ENCODE results near the gene CHRDL1.

The CHRDL1 gene

GRCh38 chrX:110741213-110741796, 54.3 kb downstream of the CHRDL1 start:
- ATAC-seq = no peak
- no peak for TF ChIP-seq SNAI2 (CRISPR knock-in tag; IDR thresholded peaks at IDR 0.05)
- TF ChIP-seq ZNF8 (CRISPR knock-in tag; IDR thresholded peaks at IDR 0.05) = no peak
- no peak for TF ChIP-seq ISL1 (CRISPR knock-in tag; IDR thresholded peaks at IDR 0.05)
- no peak for TF ChIP-seq ZFP30 (CRISPR knock-in tag; IDR thresholded peaks at IDR 0.05)
- no peak for TF ChIP-seq CREB5 (CRISPR knock-in tag; IDR thresholded peaks at IDR 0.05; ENCODE audit: low read depth)
- no peak for TF ChIP-seq ARNTL (CRISPR knock-in tag; IDR thresholded peaks at IDR 0.05; ENCODE audit: borderline replicate concordance, low read depth)
- TF ChIP-seq GLIS3 (CRISPR knock-in tag; IDR thresholded peaks at IDR 0.05) = no peak
- TF ChIP-seq TOX (CRISPR knock-in tag; IDR thresholded peaks at IDR 0.05; ENCODE audit: borderline replicate concordance) = no peak
- no peak for TF ChIP-seq ZNF70 (CRISPR knock-in tag; IDR thresholded peaks at IDR 0.05)
- TF ChIP-seq ZFP3 (CRISPR knock-in tag; IDR thresholded peaks at IDR 0.05) = no peak
- TF ChIP-seq ZNF565 (CRISPR knock-in tag; conservative IDR thresholded peaks at IDR 0.05; ENCODE audit: low read depth) = no peak
- TF ChIP-seq BACH2 (CRISPR knock-in tag; IDR thresholded peaks at IDR 0.05; ENCODE audit: borderline replicate concordance) = no peak
- TF ChIP-seq RARB (CRISPR knock-in tag; IDR thresholded peaks at IDR 0.05) = no peak
- TF ChIP-seq CSRNP3 (CRISPR knock-in tag; IDR thresholded peaks at IDR 0.05) = no peak
- no peak for TF ChIP-seq ESRRG (CRISPR knock-in tag; IDR thresholded peaks at IDR 0.05)
- TF ChIP-seq TCF4 (CRISPR knock-in tag; IDR thresholded peaks at IDR 0.05; ENCODE audit: borderline replicate concordance) = no peak
- TF ChIP-seq, protein P1, sequence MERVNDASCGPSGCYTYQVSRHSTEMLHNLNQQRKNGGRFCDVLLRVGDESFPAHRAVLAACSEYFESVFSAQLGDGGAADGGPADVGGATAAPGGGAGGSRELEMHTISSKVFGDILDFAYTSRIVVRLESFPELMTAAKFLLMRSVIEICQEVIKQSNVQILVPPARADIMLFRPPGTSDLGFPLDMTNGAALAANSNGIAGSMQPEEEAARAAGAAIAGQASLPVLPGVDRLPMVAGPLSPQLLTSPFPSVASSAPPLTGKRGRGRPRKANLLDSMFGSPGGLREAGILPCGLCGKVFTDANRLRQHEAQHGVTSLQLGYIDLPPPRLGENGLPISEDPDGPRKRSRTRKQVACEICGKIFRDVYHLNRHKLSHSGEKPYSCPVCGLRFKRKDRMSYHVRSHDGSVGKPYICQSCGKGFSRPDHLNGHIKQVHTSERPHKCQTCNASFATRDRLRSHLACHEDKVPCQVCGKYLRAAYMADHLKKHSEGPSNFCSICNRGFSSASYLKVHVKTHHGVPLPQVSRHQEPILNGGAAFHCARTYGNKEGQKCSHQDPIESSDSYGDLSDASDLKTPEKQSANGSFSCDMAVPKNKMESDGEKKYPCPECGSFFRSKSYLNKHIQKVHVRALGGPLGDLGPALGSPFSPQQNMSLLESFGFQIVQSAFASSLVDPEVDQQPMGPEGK (CRISPR knock-in tag; IDR thresholded peaks at IDR 0.05; ENCODE audit: borderline replicate concordance) = no peak

DNA sequence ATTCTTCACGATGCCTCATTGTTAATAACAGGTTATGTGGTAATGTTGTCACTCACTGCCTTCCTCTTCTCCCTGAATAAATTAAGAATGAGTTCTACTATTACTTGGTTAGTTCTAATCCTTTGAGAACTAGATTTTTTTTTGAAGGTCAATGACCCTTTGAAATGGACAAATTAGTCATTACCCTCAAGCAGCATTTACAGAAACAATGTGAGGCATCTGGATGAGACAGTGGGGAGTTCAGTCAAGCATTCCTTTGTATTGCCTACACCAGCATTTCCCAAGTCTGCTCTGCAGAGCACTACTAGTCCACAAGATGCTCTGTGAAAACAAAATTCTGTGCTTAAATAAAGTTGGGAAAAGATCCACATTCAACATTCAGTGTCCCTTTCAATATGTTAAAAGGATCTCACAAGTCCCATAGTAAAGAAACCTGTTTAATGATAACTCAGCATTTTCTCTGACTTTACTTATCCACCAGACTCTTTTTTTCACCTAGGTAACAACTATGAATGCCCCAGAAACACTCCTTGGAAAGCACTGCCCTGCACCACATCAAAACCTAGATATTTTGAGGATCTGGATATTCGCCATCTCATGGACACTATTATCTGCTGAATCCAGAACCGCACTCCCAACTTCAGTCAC, 60.6 kb downstream of the CHRDL1 start:
- ATAC-seq = no peak
- no peak for TF ChIP-seq ISL1 (CRISPR knock-in tag; IDR thresholded peaks at IDR 0.05)
- no peak for TF ChIP-seq ARNTL (CRISPR knock-in tag; IDR thresholded peaks at IDR 0.05; ENCODE audit: borderline replicate concordance, low read depth)
- TF ChIP-seq ZNF565 (CRISPR knock-in tag; conservative IDR thresholded peaks at IDR 0.05; ENCODE audit: low read depth) = no peak
- TF ChIP-seq TCF4 (CRISPR knock-in tag; IDR thresholded peaks at IDR 0.05; ENCODE audit: borderline replicate concordance) = no peak
- no peak for TF ChIP-seq GLIS3 (CRISPR knock-in tag; IDR thresholded peaks at IDR 0.05)
- no peak for TF ChIP-seq CSRNP3 (CRISPR knock-in tag; IDR thresholded peaks at IDR 0.05)
- TF ChIP-seq CREB5 (CRISPR knock-in tag; IDR thresholded peaks at IDR 0.05; ENCODE audit: low read depth) = no peak
- TF ChIP-seq PPARA (CRISPR knock-in tag; IDR thresholded peaks at IDR 0.05; ENCODE audit: borderline replicate concordance) = no peak
- TF ChIP-seq POU6F1 (CRISPR knock-in tag; IDR thresholded peaks at IDR 0.05; ENCODE audit: borderline replicate concordance, low read depth) = no peak

DNA sequence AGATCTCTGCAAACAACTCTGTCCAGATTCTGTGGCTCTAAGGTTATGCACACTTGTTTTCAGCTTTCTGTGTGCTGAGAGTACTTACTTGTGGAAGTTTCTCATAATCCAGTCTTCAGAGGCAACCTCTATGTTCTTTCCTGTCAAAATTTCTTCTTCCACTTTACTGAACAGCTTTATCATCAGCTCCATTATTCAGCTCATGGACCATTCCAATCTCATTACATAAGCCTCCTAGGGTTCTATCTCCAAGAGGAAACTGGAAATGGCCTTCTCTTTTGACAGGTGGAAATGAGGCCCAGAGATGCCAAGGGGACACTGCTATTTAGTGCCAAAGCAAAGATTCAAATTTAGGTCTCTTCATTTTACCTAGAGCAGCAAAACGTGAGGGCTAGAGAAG, 61.3 kb downstream of the CHRDL1 start:
- TF ChIP-seq TOX (CRISPR knock-in tag; IDR thresholded peaks at IDR 0.05; ENCODE audit: borderline replicate concordance) = no peak
- no peak for TF ChIP-seq ZNF70 (CRISPR knock-in tag; IDR thresholded peaks at IDR 0.05)
- TF ChIP-seq CREB5 (CRISPR knock-in tag; IDR thresholded peaks at IDR 0.05; ENCODE audit: low read depth) = no peak
- TF ChIP-seq TSHZ2 (CRISPR knock-in tag; IDR thresholded peaks at IDR 0.05) = no peak
- no peak for TF ChIP-seq CSRNP3 (CRISPR knock-in tag; IDR thresholded peaks at IDR 0.05)
- no peak for TF ChIP-seq ZFP30 (CRISPR knock-in tag; IDR thresholded peaks at IDR 0.05)
- no peak for TF ChIP-seq GLIS3 (CRISPR knock-in tag; IDR thresholded peaks at IDR 0.05)

More for the DNA sequence above, 61.3 kb downstream of the CHRDL1 start:
- no peak for ATAC-seq
